Stimulated activated CD4-positive, alpha-beta T cell treated with anti-CD3 and anti-CD28 coated beads, Interleukin-1b, Interleukin-23, amount 100 ng/mL, for 4 hours (primary cell): ENCODE results near the gene PHF12.

Source experiments
- DNase-seq, 2 donors: peaks; one replicate each; pipeline ENCODE4 v3.0.0-alpha.2; 2020; ENCODE audit warnings: low read depth in 2 of 2

The PHF12 gene

GRCh38 chr17:28975646-28976045 lies 24.3 kb upstream of the PHF12 start:
- no peak for DNase-seq

GRCh38 chr17:28975031-28975430 lies 23.7 kb upstream of the PHF12 start:
- no peak for DNase-seq

- DNase-seq, result no peak
Observed at GRCh38 chr17:28974451-28974850, 23.1 kb upstream of the PHF12 start.

- DNase-seq, result no peak
Observed at GRCh38 chr17:28973425-28973824, 22.1 kb upstream of the PHF12 start.

DNA sequence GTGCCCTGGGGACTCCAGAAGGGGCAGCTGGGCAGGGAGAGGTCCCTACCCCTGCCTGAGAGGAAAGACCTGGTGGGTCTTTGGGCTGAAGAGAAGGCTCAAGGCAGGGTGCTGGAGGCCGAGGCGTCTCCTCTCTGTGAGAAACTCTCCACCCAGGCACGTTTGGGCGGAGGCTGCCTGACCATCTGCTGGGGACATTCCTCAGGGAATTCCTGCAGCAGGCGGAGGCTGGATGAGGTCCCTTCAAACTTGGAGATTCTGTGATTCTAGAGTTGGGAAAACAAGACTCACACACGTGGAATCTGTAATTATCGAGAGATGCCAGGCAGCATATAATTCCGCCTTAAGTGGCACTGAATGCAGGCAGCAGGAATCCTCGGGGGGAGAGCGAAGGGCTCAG lies 21.1 kb upstream of the PHF12 start:
- no peak for DNase-seq

- no peak for DNase-seq
Observed at GRCh38 chr17:28970879-28971278, 19.6 kb upstream of the PHF12 start.

DNA sequence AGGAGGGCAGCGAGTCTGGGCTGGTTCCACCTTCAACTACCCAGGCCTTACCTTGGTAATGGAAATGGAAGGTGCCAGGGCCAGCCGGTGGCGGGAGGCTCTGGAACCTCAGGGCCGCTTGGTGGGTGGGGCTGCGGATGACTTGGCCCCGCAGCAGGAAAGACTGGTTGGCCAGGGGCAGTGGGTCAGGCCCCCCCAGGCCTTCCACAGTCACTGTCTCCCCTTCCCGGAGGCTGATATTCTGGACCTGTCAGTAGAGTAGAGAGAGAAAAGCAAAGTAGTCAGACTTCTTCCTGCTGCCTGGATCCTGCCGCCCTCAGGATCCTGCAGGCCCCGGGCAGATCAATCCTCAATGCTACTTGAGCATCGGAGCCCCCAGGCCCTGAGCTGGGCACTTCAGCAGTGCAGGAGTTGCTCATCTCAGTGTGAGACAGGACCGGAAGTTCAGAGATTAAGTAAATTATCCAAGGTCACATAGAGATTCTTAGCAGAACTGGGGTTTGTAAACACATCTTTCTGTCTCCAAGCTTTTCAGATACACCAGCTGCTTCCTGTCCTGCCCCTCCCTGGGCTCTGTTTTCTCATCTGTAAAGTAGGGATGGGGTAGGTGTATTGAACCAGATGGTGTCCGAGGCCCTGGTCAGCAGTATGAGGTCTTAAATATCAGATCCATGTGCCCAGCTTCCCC lies 18.5 kb upstream of the PHF12 start:
- no peak for DNase-seq

GRCh38 chr17:28968914-28969295 lies 17.6 kb upstream of the PHF12 start:
- no peak for DNase-seq

DNA sequence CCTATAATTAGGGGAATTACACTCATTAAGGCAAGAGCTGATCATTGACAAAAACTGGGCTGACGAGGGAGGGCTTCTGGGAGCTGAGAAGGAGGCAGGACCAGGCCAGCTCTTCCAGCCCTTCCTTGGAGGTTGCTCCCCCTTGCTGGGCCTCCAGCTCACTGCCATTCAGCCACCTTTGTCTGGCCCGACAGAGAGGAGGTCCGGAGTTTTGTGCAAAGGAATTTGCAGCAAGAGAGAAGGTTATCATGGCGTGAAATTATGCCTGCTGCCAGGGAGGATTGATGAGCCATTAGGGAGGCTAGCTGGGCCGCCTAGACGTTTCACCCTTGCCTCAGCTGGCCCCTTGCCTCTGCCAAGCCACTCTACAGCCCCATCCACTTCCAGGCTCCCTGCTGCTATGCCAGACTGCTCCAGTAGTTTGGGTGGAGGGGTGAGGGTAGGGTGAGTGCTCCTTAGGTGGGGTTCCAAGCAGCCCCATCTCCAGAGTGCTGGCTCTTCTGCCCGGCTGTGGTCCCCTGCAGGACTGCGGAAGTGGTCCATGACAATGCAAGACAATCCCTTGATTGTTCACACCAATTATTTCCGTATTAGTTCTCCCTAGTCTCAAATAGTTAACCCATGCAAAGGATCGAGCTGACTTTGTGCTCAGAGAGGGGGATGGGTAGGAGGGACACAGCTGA lies 17.1 kb upstream of the PHF12 start:
- DNase-seq, result no peak

DNA sequence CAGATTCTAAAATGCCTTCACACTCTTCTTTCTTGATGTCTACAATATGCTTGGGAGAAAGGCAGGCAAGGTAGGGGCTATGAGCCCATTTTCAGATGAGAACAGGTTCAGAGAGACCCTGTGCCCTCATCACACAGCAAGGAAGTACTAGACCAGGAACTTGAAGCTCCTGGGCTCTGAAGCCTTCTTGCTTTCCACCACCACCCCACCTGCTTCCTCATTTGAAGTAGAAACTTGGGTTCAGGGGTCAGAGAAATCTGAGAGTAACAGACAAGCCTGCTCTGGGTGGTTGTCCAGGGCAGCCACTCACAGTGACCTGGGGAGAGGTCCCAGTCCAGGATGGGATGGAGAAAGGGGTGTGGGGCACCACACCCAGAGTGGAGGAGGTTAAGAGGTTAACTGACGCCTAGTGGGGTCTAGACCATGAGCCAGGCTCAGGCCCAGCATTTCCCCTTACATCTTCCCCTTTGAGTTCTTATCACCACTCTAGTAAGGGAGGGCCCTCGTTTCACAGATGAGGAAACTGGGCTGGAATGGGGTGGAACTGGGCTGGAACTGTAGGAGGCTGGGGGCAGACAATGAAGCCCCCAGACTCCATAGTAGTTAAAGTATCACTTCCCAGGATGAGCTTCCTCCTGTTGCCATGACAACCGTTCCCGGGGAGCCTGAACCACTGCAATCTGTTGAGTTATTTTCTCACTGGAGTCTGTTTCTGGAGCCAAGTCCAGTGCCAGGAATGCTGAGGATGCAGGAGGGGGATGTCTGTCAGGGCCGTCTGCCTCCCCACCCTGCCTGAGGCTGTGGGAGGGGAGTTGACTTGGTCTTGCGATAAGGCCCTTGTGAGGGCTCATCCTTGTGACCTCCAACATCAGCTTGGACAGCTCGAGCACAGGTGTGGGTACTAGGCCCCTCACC lies 16.2 kb upstream of the PHF12 start:
- no peak for DNase-seq

GRCh38 chr17:28963841-28964240 lies 12.5 kb upstream of the PHF12 start:
- DNase-seq, result no peak

DNA sequence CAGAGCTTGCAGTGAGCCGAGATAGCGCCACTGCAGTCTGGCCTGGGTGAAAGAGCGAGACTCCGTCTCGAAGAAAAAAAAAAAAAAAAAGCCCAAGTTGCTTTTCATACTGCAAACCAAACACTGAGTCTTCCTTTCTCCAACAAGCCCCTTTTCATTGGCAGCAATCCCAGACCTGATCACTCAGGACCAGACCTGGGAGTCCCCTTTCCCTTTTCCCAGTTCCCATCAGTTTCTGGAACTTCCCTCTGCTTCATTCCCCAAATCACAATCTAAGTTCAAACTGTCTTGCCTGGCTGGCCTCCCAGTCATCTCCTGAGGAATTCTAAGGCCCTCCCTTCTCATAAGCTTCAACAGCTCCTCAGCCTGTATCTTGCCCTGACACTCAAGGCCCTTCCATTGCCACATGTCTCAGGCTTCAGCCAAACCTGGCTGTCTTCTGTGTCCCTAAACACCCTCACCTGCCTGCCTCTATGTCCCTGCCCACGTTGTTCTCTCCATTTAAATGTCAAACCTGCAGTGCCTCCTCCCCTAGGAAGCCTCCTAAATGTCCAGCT lies 11.8 kb upstream of the PHF12 start:
- DNase-seq, result no peak

DNA sequence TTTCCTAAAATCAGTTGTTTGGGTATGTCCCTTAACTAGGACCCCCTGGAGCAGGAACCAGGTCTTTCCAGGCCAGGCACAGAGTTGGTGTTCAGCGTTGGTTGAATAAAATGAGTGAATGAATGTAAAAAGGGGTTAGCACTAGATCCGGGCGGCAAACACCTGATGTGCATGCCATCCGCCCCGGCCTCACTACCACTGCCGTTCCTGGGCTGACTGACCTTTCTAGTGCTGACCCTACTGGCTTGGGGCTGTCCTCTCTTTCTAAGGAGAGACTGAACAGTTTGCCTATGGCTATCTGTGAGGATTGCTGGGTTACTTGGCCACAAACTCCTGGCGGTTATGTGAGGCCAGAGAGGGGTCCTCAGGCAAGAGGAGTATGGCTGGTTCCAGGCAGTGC lies 10.1 kb upstream of the PHF12 start:
- DNase-seq, result no peak

DNA sequence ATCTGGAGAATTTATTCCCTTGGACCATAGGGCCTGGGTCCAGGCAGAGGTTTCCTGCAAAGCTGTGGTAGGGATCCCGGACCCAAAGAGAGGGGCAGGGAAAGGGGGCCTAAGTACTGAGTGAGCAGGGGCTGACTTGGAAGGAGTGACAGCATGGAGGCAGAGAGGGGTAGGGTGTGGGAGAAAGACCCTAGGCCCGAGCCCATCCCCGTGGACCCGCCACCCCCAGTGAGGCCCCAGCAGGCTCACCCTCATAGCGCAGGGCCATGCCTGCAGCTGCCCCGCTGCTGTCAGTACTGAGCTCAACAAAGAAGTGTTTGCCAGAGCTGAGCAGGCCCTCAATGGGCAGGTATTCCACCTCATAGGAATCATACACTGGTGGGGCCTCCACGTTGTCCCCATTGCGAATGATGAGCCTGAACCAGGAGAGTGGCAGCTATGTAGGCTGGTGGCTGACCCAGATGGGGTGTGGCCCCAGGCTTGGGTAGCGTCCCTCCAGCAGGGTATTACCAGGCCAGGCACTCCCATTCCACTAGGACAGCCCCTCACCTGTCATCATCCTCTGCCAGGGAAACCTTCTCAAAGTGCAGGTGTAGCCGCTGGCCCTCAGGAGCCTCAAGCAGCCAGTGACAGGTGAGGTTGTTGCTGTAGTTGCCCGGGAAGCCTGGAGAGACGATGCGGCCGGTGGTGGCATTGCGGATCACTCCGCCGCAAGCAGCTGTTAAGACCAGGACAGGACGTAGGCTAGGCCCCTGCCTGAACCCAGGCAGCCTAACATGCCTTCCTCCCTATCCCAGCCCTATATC lies 9.1 kb upstream of the PHF12 start:
- no peak for DNase-seq

GRCh38 chr17:28959471-28959871 lies 8.2 kb upstream of the PHF12 start:
- DNase-seq, result no peak

- DNase-seq, result no peak
Observed at GRCh38 chr17:28958820-28959455, 7.6 kb upstream of the PHF12 start.

GRCh38 chr17:28957992-28958355 lies 6.7 kb upstream of the PHF12 start:
- DNase-seq, result no peak

GRCh38 chr17:28957277-28957991 lies 6.1 kb upstream of the PHF12 start:
- no peak for DNase-seq

DNA sequence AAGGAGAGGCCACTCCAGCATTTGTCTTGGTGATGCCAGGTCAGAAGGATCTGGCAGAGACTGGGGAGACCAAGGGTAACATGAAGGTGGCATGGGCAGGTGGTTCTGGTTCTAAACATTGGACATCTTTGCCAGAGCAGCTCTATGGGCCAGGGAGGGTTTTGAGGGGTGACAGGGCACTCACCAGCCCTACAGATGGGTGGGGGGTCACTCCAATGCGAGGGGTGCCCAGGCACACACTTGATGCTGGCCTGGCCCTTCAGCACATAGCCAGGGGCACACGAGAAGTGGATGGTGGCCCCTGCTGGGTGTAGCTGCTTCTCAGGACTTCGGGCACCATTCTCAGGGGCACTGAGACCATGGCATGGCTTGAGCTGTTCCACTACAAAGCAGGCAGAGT lies 5.5 kb upstream of the PHF12 start:
- no peak for DNase-seq

DNA sequence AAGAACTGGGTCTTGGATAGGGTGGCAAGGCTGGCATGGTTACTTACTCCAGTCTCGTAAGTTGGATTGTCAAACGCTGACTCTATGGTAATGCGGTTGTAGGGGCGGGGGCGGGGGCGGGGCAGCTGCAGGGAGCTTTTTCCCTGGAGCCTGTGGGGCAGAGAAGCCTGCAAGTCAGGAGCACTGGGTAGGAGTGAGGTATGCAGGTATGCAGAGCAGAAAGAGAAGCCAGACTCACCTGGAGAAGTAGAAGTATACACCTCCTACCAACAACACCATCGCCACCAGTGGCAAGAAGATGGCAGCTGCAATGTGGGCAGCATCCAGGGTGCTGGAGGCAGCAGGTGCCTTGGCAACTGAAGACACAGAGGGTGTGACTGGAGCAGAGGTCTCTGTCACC lies 4.8 kb upstream of the PHF12 start:
- DNase-seq, result no peak
